ENCODE measurements around the gene SPRYD3.

SPRYD3 gene

DNA sequence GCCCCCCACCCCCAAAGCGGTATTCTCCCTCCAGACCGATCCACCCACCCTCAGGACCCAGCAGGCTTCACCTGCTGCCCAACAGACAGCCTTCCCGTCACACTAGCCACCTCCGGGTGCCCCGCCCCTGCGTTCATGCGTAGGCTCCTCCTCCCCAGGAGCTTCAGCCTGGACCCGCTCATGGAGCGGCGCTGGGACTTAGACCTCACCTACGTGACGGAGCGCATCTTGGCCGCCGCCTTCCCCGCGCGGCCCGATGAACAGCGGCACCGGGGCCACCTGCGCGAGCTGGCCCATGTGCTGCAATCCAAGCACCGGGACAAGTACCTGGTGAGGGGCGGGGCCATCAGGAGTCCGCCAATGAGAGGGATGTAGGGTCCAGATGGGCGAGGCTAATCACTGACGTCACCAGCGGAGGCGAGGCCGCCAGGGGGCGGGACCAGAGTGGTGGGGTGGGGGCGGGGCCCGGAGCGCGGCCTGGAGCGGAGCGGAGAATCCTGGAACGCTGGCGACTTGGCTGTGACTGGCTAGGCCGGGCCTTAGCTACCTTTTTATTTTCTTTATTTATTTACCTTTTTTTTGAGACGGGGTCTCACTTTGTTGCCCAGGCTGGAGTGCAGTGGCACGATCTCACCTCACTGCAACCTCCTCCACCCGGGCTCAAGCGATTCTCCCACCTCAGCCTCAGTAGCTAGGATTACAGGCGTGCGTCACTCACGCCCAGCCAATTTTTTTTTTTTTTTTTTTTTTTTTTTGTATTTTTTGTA, 24.9 kb downstream of the SPRYD3 start:
- Histone ChIP-seq H3K4me1 (ENCODE audit: low read length) (peaks cover 4% of the 10 kb centered on the region; the same call in 1 of the 2 replicates), H2AFZ (ENCODE audit: low read depth, low read length) (peak overlapping the region; percentile 93), H3K27me3 (ENCODE audit: low read depth, low read length) (peaks cover 6% of the 10 kb centered on the region; the same call in 1 of the 2 replicates), H3K4me3 (ENCODE audit: low read length) (peak overlapping the region; percentile 94), H3K9ac (ENCODE audit: low read length) (peak overlapping the region; percentile 66), H3K36me3 (replicated peaks; ENCODE audit: low read depth, low read length) (no peaks in the 10 kb centered on the region), H4K20me1 (ENCODE audit: insufficient read depth, low read length) (no peaks in the 10 kb centered on the region), H3K79me2 (ENCODE audit: low read length) (no peaks in the 10 kb centered on the region), H3K27ac (ENCODE audit: low read length) (0 out of 2 replicates have a peak overlapping the region, but pooled peaks have one; percentile 9), H3K4me2 (ENCODE audit: low read length) (peak overlapping the region; percentile 87), H3K9me3 (ENCODE audit: insufficient read depth, low read length) (no peaks in the 10 kb centered on the region)
- TF ChIP-seq, protein P1, sequence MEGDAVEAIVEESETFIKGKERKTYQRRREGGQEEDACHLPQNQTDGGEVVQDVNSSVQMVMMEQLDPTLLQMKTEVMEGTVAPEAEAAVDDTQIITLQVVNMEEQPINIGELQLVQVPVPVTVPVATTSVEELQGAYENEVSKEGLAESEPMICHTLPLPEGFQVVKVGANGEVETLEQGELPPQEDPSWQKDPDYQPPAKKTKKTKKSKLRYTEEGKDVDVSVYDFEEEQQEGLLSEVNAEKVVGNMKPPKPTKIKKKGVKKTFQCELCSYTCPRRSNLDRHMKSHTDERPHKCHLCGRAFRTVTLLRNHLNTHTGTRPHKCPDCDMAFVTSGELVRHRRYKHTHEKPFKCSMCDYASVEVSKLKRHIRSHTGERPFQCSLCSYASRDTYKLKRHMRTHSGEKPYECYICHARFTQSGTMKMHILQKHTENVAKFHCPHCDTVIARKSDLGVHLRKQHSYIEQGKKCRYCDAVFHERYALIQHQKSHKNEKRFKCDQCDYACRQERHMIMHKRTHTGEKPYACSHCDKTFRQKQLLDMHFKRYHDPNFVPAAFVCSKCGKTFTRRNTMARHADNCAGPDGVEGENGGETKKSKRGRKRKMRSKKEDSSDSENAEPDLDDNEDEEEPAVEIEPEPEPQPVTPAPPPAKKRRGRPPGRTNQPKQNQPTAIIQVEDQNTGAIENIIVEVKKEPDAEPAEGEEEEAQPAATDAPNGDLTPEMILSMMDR (IDR thresholded peaks at IDR 0.05; ENCODE audit: low read depth, low read length) = no peak
- no peak for TF ChIP-seq EZH2phosphoT487 (IDR thresholded peaks at IDR 0.05; ENCODE audit: low read depth)

- H3K27me3 ChIP-seq (ENCODE audit: low read depth, low read length) = peaks cover 6% of the 10 kb centered on the region; the same call in 1 of the 2 replicates
- no peak for TF ChIP-seq EZH2phosphoT487 (IDR thresholded peaks at IDR 0.05; ENCODE audit: low read depth)
- TF ChIP-seq, protein P1 (IDR thresholded peaks at IDR 0.05; ENCODE audit: low read depth, low read length) = peak; percentile 54
- no peaks in the 10 kb centered on the region for H3K36me3 ChIP-seq (replicated peaks; ENCODE audit: low read depth, low read length)
- no peaks in the 10 kb centered on the region for H3K9me3 ChIP-seq (ENCODE audit: insufficient read depth, low read length)
- no peaks in the 10 kb centered on the region for H4K20me1 ChIP-seq (ENCODE audit: insufficient read depth, low read length)
- peak overlapping the region; percentile 93 for H2AFZ ChIP-seq (ENCODE audit: low read depth, low read length)
- H3K79me2 ChIP-seq (ENCODE audit: low read length) = no peaks in the 10 kb centered on the region
- H3K4me3 ChIP-seq (ENCODE audit: low read length) = peak overlapping the region; percentile 94
- H3K4me2 ChIP-seq (ENCODE audit: low read length) = peak overlapping the region; percentile 87
- 0 out of 2 replicates have a peak overlapping the region, but pooled peaks have one; percentile 9 for H3K27ac ChIP-seq (ENCODE audit: low read length)
- peak overlapping the region; percentile 66 for H3K9ac ChIP-seq (ENCODE audit: low read length)
- peaks cover 4% of the 10 kb centered on the region; the same call in 1 of the 2 replicates for H3K4me1 ChIP-seq (ENCODE audit: low read length)
These were observed 25.7 kb downstream of the SPRYD3 start for GRCh38 chr12:53053218-53054111.

GRCh38 chr12:53052419-53053217, 26.6 kb downstream of the SPRYD3 start:
- Histone ChIP-seq H3K36me3 (replicated peaks; ENCODE audit: low read depth, low read length) (no peaks in the 10 kb centered on the region), H3K4me1 (ENCODE audit: low read length) (peaks cover 8% of the 10 kb centered on the region; the same call in 1 of the 2 replicates), H4K20me1 (ENCODE audit: insufficient read depth, low read length) (no peaks in the 10 kb centered on the region), H3K4me3 (ENCODE audit: low read length) (no peak overlapping the region), H3K9me3 (ENCODE audit: insufficient read depth, low read length) (no peaks in the 10 kb centered on the region), H3K27ac (ENCODE audit: low read length) (no peak overlapping the region), H3K4me2 (ENCODE audit: low read length) (no peak overlapping the region), H2AFZ (ENCODE audit: low read depth, low read length) (no peak overlapping the region), H3K79me2 (ENCODE audit: low read length) (no peaks in the 10 kb centered on the region), H3K27me3 (ENCODE audit: low read depth, low read length) (peaks cover 6% of the 10 kb centered on the region; the same call in 1 of the 2 replicates), H3K9ac (ENCODE audit: low read length) (no peak overlapping the region)
- TF ChIP-seq, protein P1 (IDR thresholded peaks at IDR 0.05; ENCODE audit: low read depth, low read length) = no peak
- TF ChIP-seq EZH2phosphoT487 (IDR thresholded peaks at IDR 0.05; ENCODE audit: low read depth) = no peak
